HG03457 (cell line): Measurements from ENCODE around the gene OSBPL8.
"Not testable (repeated sequence)": the region's sequence is repeated elsewhere in the genome, so short reads cannot be mapped to it uniquely, and the experiment has no call there.

Experiments used
- ATAC-seq: cut with Tn5 transposase; IDR thresholded peaks from one replicate; pipeline ENCODE4 v1.9.1; 2021; ENCODE audit warnings: moderate number of reproducible peaks; ENCODE audit not compliant: unreplicated experiment

The OSBPL8 gene

GRCh38 chr12:76374386-76375020 is 185.1 kb downstream of the OSBPL8 start:
- no peak for ATAC-seq

GRCh38 chr12:76368230-76368629 is 191.3 kb downstream of the OSBPL8 start:
- ATAC-seq, result no peak

- no peak for ATAC-seq
Observed at GRCh38 chr12:76366163-76366562, 193.4 kb downstream of the OSBPL8 start.

GRCh38 chr12:76364131-76364530 is 195.4 kb downstream of the OSBPL8 start:
- ATAC-seq, result not testable (repeated sequence)

GRCh38 chr12:76360316-76360715 is 199.3 kb downstream of the OSBPL8 start:
- no peak for ATAC-seq

- ATAC-seq, result no peak
Observed at GRCh38 chr12:76356071-76356470, 203.5 kb downstream of the OSBPL8 start.

- peak; percentile 98 for ATAC-seq
Observed at GRCh38 chr12:76348079-76348901, 211.3 kb downstream of the OSBPL8 start, which contains the start of gene BBS10. Gene BBS10 (minus strand): TSS chr12:76348415. CDS start chr12:76348358, 57 bp downstream.

- ATAC-seq, result no peak
Observed at GRCh38 chr12:76346798-76347420, 212.7 kb downstream of the OSBPL8 start.

GRCh38 chr12:76346236-76346635 is 213.3 kb downstream of the OSBPL8 start:
- no peak for ATAC-seq

GRCh38 chr12:76345569-76345968 is 214.0 kb downstream of the OSBPL8 start:
- ATAC-seq, result no peak

GRCh38 chr12:76341436-76342030 is 218.0 kb downstream of the OSBPL8 start:
- no peak for ATAC-seq

- ATAC-seq, result no peak
Observed at GRCh38 chr12:76340680-76341435, 218.7 kb downstream of the OSBPL8 start.

GRCh38 chr12:76337583-76337982 is 222.0 kb downstream of the OSBPL8 start:
- ATAC-seq, result no peak

GRCh38 chr12:76332606-76333005 is 227.0 kb downstream of the OSBPL8 start:
- ATAC-seq, result no peak

GRCh38 chr12:76329606-76330005 is 230.0 kb downstream of the OSBPL8 start:
- ATAC-seq, result no peak

GRCh38 chr12:76329159-76329558 is 230.4 kb downstream of the OSBPL8 start:
- no peak for ATAC-seq

- not testable (repeated sequence) for ATAC-seq
Observed at GRCh38 chr12:76319595-76320319, 239.8 kb downstream of the OSBPL8 start.

GRCh38 chr12:76318773-76319594 is 240.6 kb downstream of the OSBPL8 start:
- ATAC-seq, result no peak

GRCh38 chr12:76317976-76318375 is 241.6 kb downstream of the OSBPL8 start:
- no peak for ATAC-seq
